K562 (cell line): ENCODE data around the gene C1orf105. TPM values are rescaled to one million over a fixed set of nuclear protein-coding genes. Genes with fewer than 3 reads are reported as not detected.

Experiments
- CEBPG ChIP-seq, 3 experiments: fragments of 200-800 bp in 1 of 3; sonication (Bioruptor generic) in 1 of 3; sonication (generic) in 1 of 3; formaldehyde crosslinking in 1 of 3; IDR thresholded peaks in 2 of 3; conservative IDR thresholded peaks in 1 of 3; 2 replicates each; pipeline versions ENCODE4 v1.6.1 to v1.8.0; 2016 to 2022; ENCODE audit warnings: missing compliant biosample characterization in 2 of 3, missing genetic modification characterization in 2 of 3, mild to moderate bottlenecking in 1 of 3, missing genetic modification reagents in 1 of 3
- CHD4 ChIP-seq: fragments of 200-600 bp; sonication (generic); IDR thresholded peaks from 3 replicates; pipeline ENCODE4 v1.6.1; 2012; ENCODE audit warnings: low read depth, mild to moderate bottlenecking, mixed read lengths, low read length, inconsistent platforms; ENCODE audit not compliant: insufficient read depth, insufficient replicate concordance, poor library complexity, severe bottlenecking
- ETS1 ChIP-seq: conservative IDR thresholded peaks from 2 replicates; pipeline ENCODE4 v1.6.1; 2011; ENCODE audit warnings: low read depth, mild to moderate bottlenecking, low read length; ENCODE audit not compliant: control insufficient read depth
- MAFF ChIP-seq: IDR thresholded peaks from 2 replicates; pipeline ENCODE4 v1.6.1; 2012; ENCODE audit warnings: low read length, improper control_type of control experiment
- MAFG ChIP-seq: fragments of 450-650 bp; conservative IDR thresholded peaks from 2 replicates; pipeline ENCODE4 v1.6.1; 2016; ENCODE audit warnings: missing genetic modification characterization, missing compliant biosample characterization
- MEF2A ChIP-seq: IDR thresholded peaks from 2 replicates; pipeline ENCODE4 v1.6.1; 2011; ENCODE audit warnings: low read depth, mild to moderate bottlenecking, low read length, moderate library complexity; ENCODE audit not compliant: control insufficient read depth
- MXI1 ChIP-seq: IDR thresholded peaks from 2 replicates; pipeline ENCODE4 v1.6.1; 2011; ENCODE audit warnings: low read depth, mild to moderate bottlenecking, improper control_type of control experiment, low read length
- NCOA4 ChIP-seq: fragments of 450-650 bp; IDR thresholded peaks from 2 replicates; pipeline ENCODE4 v1.6.1; 2018; ENCODE audit warnings: mild to moderate bottlenecking; ENCODE audit not compliant: partially characterized antibody
- NELFE ChIP-seq: IDR thresholded peaks from 2 replicates; pipeline ENCODE4 v1.6.1; 2011; ENCODE audit warnings: mild to moderate bottlenecking; ENCODE audit not compliant: insufficient read depth, insufficient read length
- PML ChIP-seq: IDR thresholded peaks from 2 replicates; pipeline ENCODE4 v1.6.1; 2012; ENCODE audit warnings: low read length, inconsistent platforms
- SMARCC2 ChIP-seq: fragments of 450-650 bp; IDR thresholded peaks from 2 replicates; pipeline ENCODE4 v1.6.1; 2017; ENCODE audit warnings: antibody characterized with exemption, moderate library complexity, mild to moderate bottlenecking, low read depth
- XRCC3 ChIP-seq: fragments of 450-650 bp; IDR thresholded peaks from 2 replicates; pipeline ENCODE4 v1.6.1; 2017; ENCODE audit warnings: mild to moderate bottlenecking, moderate library complexity
- ZBTB33 ChIP-seq: sonication (generic); formaldehyde crosslinking; IDR thresholded peaks from 2 replicates; pipeline ENCODE4 v1.8.1; 2023; ENCODE audit warnings: mild to moderate bottlenecking, missing genetic modification reagents
- ZC3H8 ChIP-seq: fragments of 450-650 bp; IDR thresholded peaks from 2 replicates; pipeline ENCODE4 v1.6.1; 2017
- ZNF24 ChIP-seq: fragments of 450-650 bp; IDR thresholded peaks from 2 replicates; pipeline ENCODE4 v1.6.1; 2016
- ZNF41 ChIP-seq: fragments of 250-450 bp; sonication (Bioruptor Pico); conservative IDR thresholded peaks from 2 replicates; pipeline ENCODE4 v1.4.0; 2020; ENCODE audit warnings: mild to moderate bottlenecking
- ZNF589 ChIP-seq: fragments of 200-800 bp; sonication (Bioruptor generic); IDR thresholded peaks from 2 replicates; pipeline ENCODE4 v1.6.1; 2016; ENCODE audit warnings: low read depth, missing genetic modification characterization, missing compliant biosample characterization
- polyA plus RNA-seq, 8 experiments: library from polyadenylated mRNA; depleted of rRNA in 4 of 8; stranded (reverse) in 5 of 8; unstranded in 3 of 8; fragments of >200 nt; fragmentation: Nextera tagmentation in 2 of 8; fragmentation: Illumina TruSeq in 1 of 8; extraction: Ambion mirVana in 2 of 8; extraction: Trizol in 1 of 8; gene quantifications; 2 replicates each; pipeline versions ENCODE4 v1.2.1 to v1.2.3, GENCODE V29; 2011 to 2014; ENCODE audit warnings: inconsistent platforms in 1 of 8, missing spikeins in 1 of 8
- total RNA-seq, 7 experiments: library from RNA; depleted of rRNA in 6 of 7; stranded (reverse); fragments of >200 nt in 6 of 7; fragmentation: Illumina TruSeq in 2 of 7; extraction: Trizol in 2 of 7; gene quantifications; 2 replicates each; pipeline versions ENCODE4 v1.2.1 to v1.2.3, GENCODE V29; 2011 to 2021; ENCODE audit warnings: low replicate concordance in 1 of 7
- TF ChIP-seq, protein P1 (sequence below): sonication (generic); formaldehyde crosslinking; IDR thresholded peaks from 2 replicates; pipeline ENCODE4 v1.8.1; 2023; ENCODE audit warnings: mild to moderate bottlenecking, missing genetic modification reagents
- TF ChIP-seq, protein P2 (sequence below): fragments of 450-650 bp; conservative IDR thresholded peaks from 2 replicates; pipeline ENCODE4 v1.6.1; 2016; ENCODE audit warnings: missing genetic modification characterization, low read depth, mild to moderate bottlenecking, missing compliant biosample characterization, moderate library complexity
- TF ChIP-seq, protein P3 (sequence below): fragments of 250-450 bp; sonication (Bioruptor Pico); IDR thresholded peaks from 2 replicates; pipeline ENCODE4 v1.4.0; 2020; ENCODE audit warnings: borderline replicate concordance

The C1orf105 gene
- total and polyA plus RNA-seq, 9 of the 15 experiments (the other 6 are each of a cell fraction or from before 2014, with no cell fraction given): 0.08 TPM; not detected in 8

GRCh38 chr1:172499636-172500141 is 79.2 kb downstream of the C1orf105 start (continued):
- TF ChIP-seq, protein P1, sequence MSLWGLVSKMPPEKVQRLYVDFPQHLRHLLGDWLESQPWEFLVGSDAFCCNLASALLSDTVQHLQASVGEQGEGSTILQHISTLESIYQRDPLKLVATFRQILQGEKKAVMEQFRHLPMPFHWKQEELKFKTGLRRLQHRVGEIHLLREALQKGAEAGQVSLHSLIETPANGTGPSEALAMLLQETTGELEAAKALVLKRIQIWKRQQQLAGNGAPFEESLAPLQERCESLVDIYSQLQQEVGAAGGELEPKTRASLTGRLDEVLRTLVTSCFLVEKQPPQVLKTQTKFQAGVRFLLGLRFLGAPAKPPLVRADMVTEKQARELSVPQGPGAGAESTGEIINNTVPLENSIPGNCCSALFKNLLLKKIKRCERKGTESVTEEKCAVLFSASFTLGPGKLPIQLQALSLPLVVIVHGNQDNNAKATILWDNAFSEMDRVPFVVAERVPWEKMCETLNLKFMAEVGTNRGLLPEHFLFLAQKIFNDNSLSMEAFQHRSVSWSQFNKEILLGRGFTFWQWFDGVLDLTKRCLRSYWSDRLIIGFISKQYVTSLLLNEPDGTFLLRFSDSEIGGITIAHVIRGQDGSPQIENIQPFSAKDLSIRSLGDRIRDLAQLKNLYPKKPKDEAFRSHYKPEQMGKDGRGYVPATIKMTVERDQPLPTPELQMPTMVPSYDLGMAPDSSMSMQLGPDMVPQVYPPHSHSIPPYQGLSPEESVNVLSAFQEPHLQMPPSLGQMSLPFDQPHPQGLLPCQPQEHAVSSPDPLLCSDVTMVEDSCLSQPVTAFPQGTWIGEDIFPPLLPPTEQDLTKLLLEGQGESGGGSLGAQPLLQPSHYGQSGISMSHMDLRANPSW (CRISPR knock-in tag): no peak
- peak; percentile 62 for TF ChIP-seq MAFG (tag)
- no peak for TF ChIP-seq ETS1
- no peak for TF ChIP-seq ZBTB33 (CRISPR knock-in tag)
- TF ChIP-seq, protein P2, sequence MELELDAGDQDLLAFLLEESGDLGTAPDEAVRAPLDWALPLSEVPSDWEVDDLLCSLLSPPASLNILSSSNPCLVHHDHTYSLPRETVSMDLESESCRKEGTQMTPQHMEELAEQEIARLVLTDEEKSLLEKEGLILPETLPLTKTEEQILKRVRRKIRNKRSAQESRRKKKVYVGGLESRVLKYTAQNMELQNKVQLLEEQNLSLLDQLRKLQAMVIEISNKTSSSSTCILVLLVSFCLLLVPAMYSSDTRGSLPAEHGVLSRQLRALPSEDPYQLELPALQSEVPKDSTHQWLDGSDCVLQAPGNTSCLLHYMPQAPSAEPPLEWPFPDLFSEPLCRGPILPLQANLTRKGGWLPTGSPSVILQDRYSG (tag): no peak
- no peak for TF ChIP-seq XRCC3
- TF ChIP-seq CEBPG (CRISPR knock-in tag; IDR thresholded peaks at IDR 0.05): no peak
- no peak for TF ChIP-seq CEBPG (tag; conservative IDR thresholded peaks at IDR 0.05 in 1 of 2, IDR thresholded peaks at IDR 0.05 in 1 of 2)
- no peak for TF ChIP-seq ZNF41 (CRISPR knock-in tag)
- no peak for TF ChIP-seq CHD4
- TF ChIP-seq MEF2A: no peak
- no peak for TF ChIP-seq ZNF24
- no peak for TF ChIP-seq PML
- TF ChIP-seq ZNF589: 0 out of 2 replicates have a peak, but pooled peaks have one; percentile 24
- TF ChIP-seq, protein P3, sequence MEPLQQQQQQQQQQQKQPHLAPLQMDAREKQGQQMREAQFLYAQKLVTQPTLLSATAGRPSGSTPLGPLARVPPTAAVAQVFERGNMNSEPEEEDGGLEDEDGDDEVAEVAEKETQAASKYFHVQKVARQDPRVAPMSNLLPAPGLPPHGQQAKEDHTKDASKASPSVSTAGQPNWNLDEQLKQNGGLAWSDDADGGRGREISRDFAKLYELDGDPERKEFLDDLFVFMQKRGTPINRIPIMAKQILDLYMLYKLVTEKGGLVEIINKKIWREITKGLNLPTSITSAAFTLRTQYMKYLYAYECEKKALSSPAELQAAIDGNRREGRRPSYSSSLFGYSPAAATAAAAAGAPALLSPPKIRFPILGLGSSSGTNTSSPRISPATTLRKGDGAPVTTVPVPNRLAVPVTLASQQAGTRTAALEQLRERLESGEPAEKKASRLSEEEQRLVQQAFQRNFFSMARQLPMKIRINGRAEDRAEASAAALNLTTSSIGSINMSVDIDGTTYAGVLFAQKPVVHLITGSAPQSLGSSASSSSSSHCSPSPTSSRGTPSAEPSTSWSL (CRISPR knock-in tag): no peak
- no peak for TF ChIP-seq MAFF
- no peak for TF ChIP-seq NELFE
- no peak for TF ChIP-seq NCOA4
- TF ChIP-seq SMARCC2: no peak
- no peak for TF ChIP-seq MXI1
- TF ChIP-seq ZC3H8: no peak
